ENCODE data around the gene ACYP2.

ACYP2 gene

DNA sequence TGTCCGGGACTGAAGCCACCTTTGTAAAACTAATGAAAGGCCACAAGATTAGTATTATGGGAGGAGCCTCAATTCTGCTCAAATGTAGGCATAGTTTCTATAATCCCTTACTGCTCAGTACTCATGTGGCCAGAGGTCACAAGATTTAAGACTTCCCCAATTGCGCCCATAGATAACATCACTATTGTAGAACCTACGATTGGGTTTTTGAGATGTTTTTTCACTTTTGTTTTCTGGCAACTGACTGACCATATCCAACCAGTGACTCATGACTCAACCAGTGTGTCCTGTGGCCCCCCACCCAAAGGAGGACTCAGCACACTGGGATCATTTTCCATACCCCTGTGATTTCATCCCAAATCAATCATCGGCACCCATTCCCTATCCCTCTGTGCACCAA is 155.8 kb downstream of the ACYP2 start:
- Mint-ChIP-seq H3K4me3 (no peak overlapping the region), H3K36me3 (ENCODE audit: low read depth) (peaks cover 12% of the 10 kb centered on the region), H3K4me1 (no peaks in the 10 kb centered on the region), H3K27me3 (ENCODE audit: low read depth, poor library complexity) (peaks cover 2% of the 10 kb centered on the region), H3K9me3 (peaks cover 6% of the 10 kb centered on the region), H3K27ac (no peak overlapping the region)
- DNase-seq, result no peak
- TF ChIP-seq, protein P1, sequence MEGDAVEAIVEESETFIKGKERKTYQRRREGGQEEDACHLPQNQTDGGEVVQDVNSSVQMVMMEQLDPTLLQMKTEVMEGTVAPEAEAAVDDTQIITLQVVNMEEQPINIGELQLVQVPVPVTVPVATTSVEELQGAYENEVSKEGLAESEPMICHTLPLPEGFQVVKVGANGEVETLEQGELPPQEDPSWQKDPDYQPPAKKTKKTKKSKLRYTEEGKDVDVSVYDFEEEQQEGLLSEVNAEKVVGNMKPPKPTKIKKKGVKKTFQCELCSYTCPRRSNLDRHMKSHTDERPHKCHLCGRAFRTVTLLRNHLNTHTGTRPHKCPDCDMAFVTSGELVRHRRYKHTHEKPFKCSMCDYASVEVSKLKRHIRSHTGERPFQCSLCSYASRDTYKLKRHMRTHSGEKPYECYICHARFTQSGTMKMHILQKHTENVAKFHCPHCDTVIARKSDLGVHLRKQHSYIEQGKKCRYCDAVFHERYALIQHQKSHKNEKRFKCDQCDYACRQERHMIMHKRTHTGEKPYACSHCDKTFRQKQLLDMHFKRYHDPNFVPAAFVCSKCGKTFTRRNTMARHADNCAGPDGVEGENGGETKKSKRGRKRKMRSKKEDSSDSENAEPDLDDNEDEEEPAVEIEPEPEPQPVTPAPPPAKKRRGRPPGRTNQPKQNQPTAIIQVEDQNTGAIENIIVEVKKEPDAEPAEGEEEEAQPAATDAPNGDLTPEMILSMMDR (IDR thresholded peaks at IDR 0.05), result no peak

DNA sequence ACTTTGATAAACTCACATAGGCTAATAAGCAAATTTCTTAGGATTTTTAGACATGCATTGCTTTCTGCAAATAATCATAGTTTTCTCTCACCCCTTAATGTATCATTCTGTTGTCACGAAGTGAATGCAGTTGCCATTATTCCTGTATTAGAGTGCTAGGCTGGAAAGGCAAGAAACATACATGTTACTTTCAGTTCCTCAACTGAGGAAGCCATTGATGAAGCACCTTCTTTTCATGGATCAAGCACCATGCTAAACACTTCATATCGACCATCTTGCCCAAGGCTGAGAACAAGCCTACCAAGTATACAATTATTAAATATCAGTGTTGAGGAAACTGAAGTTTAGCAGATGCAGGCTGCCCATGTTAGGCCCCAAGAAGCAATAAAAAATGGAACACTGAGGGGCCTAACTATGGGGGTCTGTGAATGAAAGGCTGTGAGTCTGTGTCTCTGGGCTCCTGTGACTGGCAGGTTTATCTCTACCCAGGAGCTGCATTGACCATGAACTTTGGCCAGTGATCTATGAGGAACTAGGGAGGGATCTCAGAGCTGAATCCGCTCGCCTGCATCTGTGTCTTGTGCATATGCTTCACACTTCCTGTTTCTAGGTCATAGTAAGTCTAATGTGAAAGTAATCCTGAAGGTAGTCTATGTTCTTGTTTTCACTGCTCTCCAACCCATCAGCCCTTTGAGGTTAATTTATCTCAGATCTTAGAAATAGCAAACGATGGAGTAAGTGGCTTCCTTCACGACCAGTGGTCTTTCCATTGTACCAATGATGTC is 156.6 kb downstream of the ACYP2 start:
- Mint-ChIP-seq H3K4me3 (no peak overlapping the region), H3K27ac (no peak overlapping the region), H3K9me3 (peaks cover 6% of the 10 kb centered on the region), H3K36me3 (ENCODE audit: low read depth) (peaks cover 12% of the 10 kb centered on the region), H3K27me3 (ENCODE audit: low read depth, poor library complexity) (peaks cover 2% of the 10 kb centered on the region), H3K4me1 (no peaks in the 10 kb centered on the region)
- no peak for DNase-seq
- TF ChIP-seq, protein P1 (IDR thresholded peaks at IDR 0.05), result no peak

DNA sequence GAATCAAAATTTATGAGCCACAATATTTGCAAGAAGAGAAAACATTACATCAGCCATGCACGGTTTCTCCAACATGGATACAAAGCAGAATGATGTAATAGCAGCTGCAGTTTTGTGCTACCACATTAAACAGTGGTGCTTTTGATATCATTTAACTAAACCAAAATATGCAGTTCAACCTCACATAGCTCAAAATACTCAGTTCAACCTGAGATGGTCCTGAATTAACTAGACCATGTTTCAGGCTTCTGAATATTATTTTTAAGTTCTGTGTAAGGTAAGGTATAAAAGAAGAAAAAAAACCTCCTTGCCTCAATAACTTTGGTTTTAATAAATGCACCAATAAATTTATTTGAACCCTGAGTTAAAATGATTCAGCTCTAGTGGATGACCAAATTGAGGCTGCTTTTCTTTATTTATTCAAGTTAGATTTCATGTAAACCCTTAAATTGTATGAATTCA is 159.4 kb downstream of the ACYP2 start:
- H3K27me3 Mint-ChIP-seq (ENCODE audit: low read depth, poor library complexity), result no peaks in the 10 kb centered on the region
- H3K9me3 Mint-ChIP-seq, result peaks cover 6% of the 10 kb centered on the region
- no peak overlapping the region for H3K4me3 Mint-ChIP-seq
- TF ChIP-seq, protein P1 (IDR thresholded peaks at IDR 0.05), result no peak
- DNase-seq, result no peak
- H3K27ac Mint-ChIP-seq, result no peak overlapping the region
- peaks cover 12% of the 10 kb centered on the region for H3K36me3 Mint-ChIP-seq (ENCODE audit: low read depth)
- H3K4me1 Mint-ChIP-seq, result no peaks in the 10 kb centered on the region

DNA sequence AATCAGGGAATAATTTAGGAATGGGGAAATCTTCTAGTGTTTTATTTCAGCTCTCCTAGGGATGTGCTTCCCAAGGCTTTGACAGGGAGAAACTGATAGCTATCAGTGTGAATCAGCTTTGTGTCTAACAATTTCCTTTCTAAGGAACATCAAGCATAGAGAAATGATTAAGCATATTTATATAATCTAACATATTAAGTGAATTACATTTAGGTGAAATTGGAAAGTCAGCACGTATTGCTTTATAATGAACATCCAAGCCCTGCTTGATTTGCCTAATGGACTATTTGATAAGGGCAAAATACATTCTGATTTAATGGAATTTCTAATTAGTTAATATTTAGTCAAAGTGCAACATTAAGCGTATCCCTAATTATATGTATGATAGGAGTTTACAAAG is 160.1 kb downstream of the ACYP2 start:
- Mint-ChIP-seq H3K4me3 (no peak overlapping the region), H3K9me3 (peaks cover 6% of the 10 kb centered on the region), H3K36me3 (ENCODE audit: low read depth) (peaks cover 12% of the 10 kb centered on the region), H3K27me3 (ENCODE audit: low read depth, poor library complexity) (no peaks in the 10 kb centered on the region), H3K27ac (no peak overlapping the region), H3K4me1 (no peaks in the 10 kb centered on the region)
- DNase-seq, result no peak
- TF ChIP-seq, protein P1 (IDR thresholded peaks at IDR 0.05), result no peak

DNA sequence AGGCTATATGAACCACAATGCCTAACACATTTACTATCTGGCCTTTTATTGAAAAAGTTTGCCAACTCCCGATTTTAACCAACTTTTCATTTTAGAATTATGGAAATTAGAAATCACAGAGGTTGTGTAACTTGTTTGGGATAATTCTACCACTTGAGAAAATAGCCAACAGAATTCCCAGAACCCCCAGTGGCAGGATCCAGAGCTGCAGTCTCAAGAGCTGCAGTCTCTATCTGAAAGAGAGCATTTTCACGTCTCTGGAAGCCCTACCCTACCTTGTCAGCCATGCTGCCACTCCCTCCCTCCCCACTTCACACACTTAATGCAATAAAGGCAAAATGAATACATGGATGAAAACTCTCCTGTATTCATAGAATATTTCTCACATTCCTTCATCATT is 164.0 kb downstream of the ACYP2 start:
- H3K9me3 Mint-ChIP-seq, result no peaks in the 10 kb centered on the region
- TF ChIP-seq, protein P1 (IDR thresholded peaks at IDR 0.05), result peak; percentile 16

DNA sequence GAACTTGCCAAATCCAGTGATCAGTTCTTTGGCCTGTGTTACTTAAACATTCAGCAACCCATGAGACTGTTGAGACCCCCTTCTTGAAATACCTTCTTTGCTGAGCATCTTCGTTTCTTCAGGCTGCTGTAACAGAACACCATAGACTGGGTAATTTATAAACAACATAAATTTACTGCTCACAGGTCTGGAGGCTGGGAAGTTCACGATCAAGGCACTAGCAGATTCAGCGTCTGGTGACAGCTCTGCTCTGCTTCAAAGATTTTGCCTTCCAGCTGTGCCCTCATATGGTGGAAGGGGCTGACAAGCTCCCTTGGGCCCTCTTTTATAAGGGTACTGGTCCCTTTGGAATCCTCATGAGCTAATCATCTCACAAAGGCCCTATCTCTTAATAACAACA is 169.4 kb downstream of the ACYP2 start:
- no peaks in the 10 kb centered on the region for H3K36me3 Mint-ChIP-seq (ENCODE audit: low read depth)
- TF ChIP-seq, protein P1 (IDR thresholded peaks at IDR 0.05), result no peak
- H3K9me3 Mint-ChIP-seq, result no peaks in the 10 kb centered on the region
- peaks cover 13% of the 10 kb centered on the region for H3K27me3 Mint-ChIP-seq (ENCODE audit: low read depth, poor library complexity)
- no peak overlapping the region for H3K4me3 Mint-ChIP-seq
- no peak overlapping the region for H3K27ac Mint-ChIP-seq
- DNase-seq, result peak; percentile 8
- H3K4me1 Mint-ChIP-seq, result peaks cover 18% of the 10 kb centered on the region

More for the DNA sequence above, 164.0 kb downstream of the ACYP2 start:
- Mint-ChIP-seq H3K36me3 (ENCODE audit: low read depth) (no peaks in the 10 kb centered on the region), H3K4me3 (no peak overlapping the region), H3K4me1 (peaks cover 2% of the 10 kb centered on the region), H3K27me3 (ENCODE audit: low read depth, poor library complexity) (no peaks in the 10 kb centered on the region), H3K27ac (no peak overlapping the region)
- no peak for DNase-seq
